ENCODE data around the gene DDX43. TPM values are rescaled to one million over a fixed set of nuclear protein-coding genes. Genes with fewer than 3 reads are reported as not detected.

The DDX43 gene
- total RNA-seq, 1 experiment from 2014 or later: 0.33 TPM

GRCh38 chr6:73348550-73349204 is 46.0 kb upstream of the DDX43 start:
- H3K79me1 ChIP-seq (ENCODE audit: insufficient read depth, low read depth, low read length, poor library complexity, severe bottlenecking): no peaks in the 10 kb centered on the region
- no peak overlapping the region for H3T11ph ChIP-seq (ENCODE audit: low read length)
- H3K23ac ChIP-seq (ENCODE audit: insufficient read length, low read depth, low read length): no peak overlapping the region
- TF ChIP-seq CTCF (conservative IDR thresholded peaks at IDR 0.05): no peak
- peak overlapping the region; percentile 22 for H4K5ac ChIP-seq (ENCODE audit: insufficient read length, low read depth, low read length)
- no CpG with 5 or more reads among the region's 33 CpGs for WGBS (ENCODE audit: extremely low coverage, insufficient read length, low lambda C conversion rate)
- no peaks in the 10 kb centered on the region for H4K20me1 ChIP-seq (ENCODE audit: control insufficient read depth, insufficient read depth, insufficient read length)
- no peak overlapping the region for H2BK120ac ChIP-seq (ENCODE audit: low read depth, low read length, poor library complexity, severe bottlenecking)
- H4K91ac ChIP-seq (ENCODE audit: insufficient read length, low read depth, low read length): peak overlapping the region; percentile 15
- Mint-ChIP-seq H3K4me1 (peaks cover 45 to 50% of the 10 kb centered on the region in 2 experiments), H3K4me3 (peak overlapping the region in 1 of 2 experiments; percentile 55; a peak in 1 of 5 replicates), H3K36me3 (ENCODE audit: insufficient read depth in 1 of 3, low read depth in 3 of 3) (peaks cover 3 to 17% (median 11%) of the 10 kb centered on the region in 3 experiments), H3K27ac (peak overlapping the region; percentile 84 to 98 (median 89); a peak in 6 of 7 replicates), H3K27me3 (ENCODE audit: low read depth) (peaks cover 25% of the 10 kb centered on the region), H3K9me3 (peaks cover 6 to 13% of the 10 kb centered on the region in 2 experiments)
- H3K23me2 ChIP-seq (ENCODE audit: insufficient read length, low read depth, low read length, poor library complexity, severe bottlenecking): no peaks in the 10 kb centered on the region
- no peaks in the 10 kb centered on the region for H3K27me3 ChIP-seq (ENCODE audit: insufficient read depth, low read length)
- H3K18ac ChIP-seq (ENCODE audit: insufficient read length, low read depth, low read length): peak overlapping the region; percentile 66
- H3K56ac ChIP-seq (ENCODE audit: insufficient read length, low read depth, low read length): no peak overlapping the region
- H3K4ac ChIP-seq (ENCODE audit: low read depth, low read length): no peak overlapping the region
- no peak overlapping the region for H2BK5ac ChIP-seq (ENCODE audit: insufficient read length, low read length)
- H2BK20ac ChIP-seq (ENCODE audit: low read depth, low read length, poor library complexity, severe bottlenecking): no peak overlapping the region
- H3K27ac ChIP-seq (ENCODE audit: insufficient read length, low read depth, low read length): no peak overlapping the region
- DNase-seq: peak; percentile 43
- peak overlapping the region; percentile 63 for H2BK12ac ChIP-seq (ENCODE audit: insufficient read length, low read depth, low read length)
- H2BK15ac ChIP-seq (ENCODE audit: low read depth, low read length): no peak overlapping the region
- H3K4me2 ChIP-seq (ENCODE audit: insufficient read depth, insufficient read length, low read length): no peak overlapping the region
- no peaks in the 10 kb centered on the region for H3K9me3 ChIP-seq (ENCODE audit: control insufficient read depth, low read depth, low read length)
- H4K8ac ChIP-seq (replicated peaks; ENCODE audit: insufficient read length, low read depth, low read length): no peak overlapping the region
- H2AFZ ChIP-seq (ENCODE audit: low read length): no peak overlapping the region
- H3K4me1 ChIP-seq (ENCODE audit: insufficient read depth, low read length): peaks cover 6% of the 10 kb centered on the region
- H3K9ac ChIP-seq (ENCODE audit: extremely low read depth, insufficient read length, low read length): no peak overlapping the region
- no peaks in the 10 kb centered on the region for H3K79me2 ChIP-seq (ENCODE audit: insufficient read depth, low read length)
- no peak overlapping the region for H3K14ac ChIP-seq (ENCODE audit: insufficient read depth, low read length)
- no peak overlapping the region for H2AK5ac ChIP-seq (ENCODE audit: insufficient read length, low read length)

Data from H9 (cell line).